T follicular helper cell (primary cell): ENCODE measurements around the gene CPD.

Experiments used
- DNase-seq: peaks from one replicate; pipeline ENCODE4 v3.0.0-alpha.2; 2020; ENCODE audit warnings: low read depth

Gene CPD

DNA sequence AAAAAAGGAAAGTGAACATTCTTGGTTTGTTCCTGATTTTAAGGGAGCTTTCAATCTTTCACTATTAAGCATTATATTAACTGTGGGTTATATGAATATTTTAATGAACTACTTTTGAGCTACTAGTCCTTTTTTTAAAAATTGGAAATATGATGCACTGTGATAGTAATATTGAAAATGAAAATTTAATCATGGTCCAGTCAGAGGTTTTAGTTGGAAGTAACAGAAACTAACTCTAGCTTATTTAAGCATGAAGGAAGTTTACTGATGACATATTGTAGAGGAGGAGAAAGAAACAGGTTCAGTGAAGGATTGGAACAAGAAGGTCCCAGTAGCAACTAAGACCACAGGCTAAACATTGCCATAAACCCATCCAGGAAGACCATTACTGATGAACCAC, 24.0 kb upstream of the CPD start:
- no peak for DNase-seq

DNA sequence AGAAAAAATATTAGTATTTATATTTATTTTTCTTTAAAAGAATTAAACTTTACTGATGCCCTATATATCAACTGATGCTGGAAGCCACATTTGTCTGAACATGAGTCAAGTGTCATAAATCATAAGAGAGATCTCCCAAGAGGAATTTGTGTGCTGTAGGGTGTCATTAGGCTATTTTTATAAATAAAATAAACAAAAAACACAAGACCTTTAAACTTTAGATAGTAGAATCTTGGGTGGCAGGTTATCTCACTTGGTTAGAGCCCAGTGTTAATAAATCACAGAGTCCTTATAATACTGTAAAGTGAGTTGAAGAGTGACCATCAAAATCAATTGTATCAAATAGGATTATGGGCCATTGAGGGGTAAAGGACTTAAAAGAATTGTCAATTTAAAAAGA, 21.3 kb upstream of the CPD start:
- no peak for DNase-seq

DNA sequence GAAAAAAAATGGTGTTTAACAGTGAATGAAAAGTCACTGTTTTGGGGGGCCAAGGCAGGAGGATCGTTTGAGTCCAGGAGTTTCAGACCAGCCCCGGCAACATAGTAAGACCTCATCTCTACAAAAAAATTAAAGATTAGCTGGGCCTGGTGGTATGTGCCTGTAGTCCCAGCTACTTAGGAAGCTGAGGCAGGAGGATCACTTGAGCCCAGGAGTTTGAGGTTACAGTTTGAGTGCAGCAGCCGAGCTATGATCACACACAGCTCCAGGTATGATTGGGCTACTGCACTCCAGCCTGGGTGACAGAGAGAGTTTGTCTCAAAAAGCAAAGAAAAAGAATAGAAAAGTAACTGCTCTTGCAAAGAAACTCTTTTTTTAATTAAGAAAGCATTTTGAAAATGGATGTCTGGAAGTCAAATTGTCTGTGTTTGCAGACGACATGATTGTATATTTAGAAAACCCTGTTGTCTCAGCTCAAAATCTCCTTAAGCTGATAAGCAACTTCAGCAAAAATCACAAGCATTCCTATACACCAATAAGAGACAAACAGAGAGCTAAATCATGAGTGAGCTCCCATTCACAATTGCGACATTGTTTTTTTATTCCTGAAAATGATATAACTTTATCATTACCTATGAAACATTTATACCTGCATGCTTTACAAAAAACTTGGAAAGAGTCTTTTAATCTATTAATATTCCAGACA, 20.5 kb upstream of the CPD start:
- DNase-seq = no peak

DNA sequence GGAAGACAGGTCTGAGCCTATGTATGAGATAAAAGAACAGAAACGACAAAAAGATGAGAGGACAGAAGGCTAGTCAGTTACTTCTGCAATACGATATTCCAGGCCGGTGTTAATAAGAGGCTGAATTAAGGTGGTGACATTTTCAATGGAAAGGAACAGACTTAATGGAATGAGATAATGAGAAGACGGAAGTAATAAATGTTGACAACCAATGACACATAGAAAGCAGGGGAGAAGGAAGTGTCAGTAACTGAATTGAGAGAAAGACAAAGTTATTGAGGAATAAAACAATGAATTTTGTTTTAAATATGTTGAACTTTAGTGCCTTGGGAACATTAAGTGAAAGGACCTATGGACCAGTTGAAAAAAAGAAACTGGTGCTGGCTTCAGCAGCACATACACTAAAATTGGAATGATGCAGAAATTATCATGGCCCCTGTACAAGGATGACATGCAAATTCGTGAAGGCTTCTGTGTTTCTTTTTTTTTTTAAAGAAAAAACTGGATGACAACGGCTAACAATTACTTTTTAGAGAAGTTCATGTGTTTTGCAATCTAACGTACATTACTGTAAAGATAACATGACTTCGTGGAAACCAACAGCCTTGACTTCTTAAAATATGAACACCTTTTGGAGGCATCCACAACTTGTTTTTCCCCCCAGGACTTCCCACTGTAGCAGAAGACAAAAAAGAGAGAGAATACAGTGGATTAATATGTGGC, 18.5 kb upstream of the CPD start:
- DNase-seq = no peak

DNA sequence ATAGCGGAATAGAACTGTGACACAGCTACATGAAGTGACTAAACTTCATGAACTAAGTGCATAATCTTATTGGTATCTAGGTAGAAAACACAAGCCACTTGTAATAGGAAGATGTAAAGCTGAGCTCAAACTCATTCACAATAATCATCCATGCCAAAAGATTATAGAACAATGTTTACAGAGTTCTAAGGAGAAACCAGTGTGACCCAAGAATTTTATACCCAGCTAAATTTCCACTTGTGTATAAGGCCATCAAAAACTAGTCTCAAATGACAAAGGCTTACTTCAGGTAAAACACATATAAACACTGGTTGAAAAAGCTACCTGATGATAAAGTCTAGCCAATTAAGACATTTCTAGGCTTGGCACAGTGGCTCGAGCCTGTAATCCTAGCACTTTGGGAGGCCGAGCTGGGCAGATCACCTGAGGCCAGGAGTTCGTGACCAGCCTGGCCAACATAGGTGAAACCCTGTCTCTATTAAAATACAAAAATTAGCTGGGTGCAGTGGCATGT, 16.9 kb upstream of the CPD start:
- DNase-seq = no peak

DNA sequence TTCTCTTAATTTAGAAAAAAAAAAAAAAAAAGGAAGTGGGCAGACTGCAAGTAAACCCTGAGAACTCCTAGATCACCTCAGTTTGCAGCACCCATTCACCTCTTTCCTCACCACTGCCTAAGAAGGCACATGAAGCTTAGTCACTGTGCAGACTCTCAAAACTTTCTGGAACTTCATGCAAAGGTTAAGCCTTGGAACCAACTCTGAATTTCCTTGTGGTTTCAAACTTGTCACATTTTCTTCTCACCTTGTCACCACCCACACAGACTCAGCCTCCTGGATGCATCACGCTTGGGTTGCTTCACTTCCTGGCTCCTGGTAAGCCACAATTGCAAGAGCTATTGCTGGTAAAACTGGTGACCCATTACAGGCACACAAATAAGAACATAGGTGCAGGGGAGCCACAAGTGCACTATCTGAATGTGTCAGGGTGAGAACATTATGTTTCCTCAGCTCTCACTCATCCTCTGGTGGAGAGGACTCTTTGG, 15.0 kb upstream of the CPD start:
- peak; percentile 45 for DNase-seq

DNA sequence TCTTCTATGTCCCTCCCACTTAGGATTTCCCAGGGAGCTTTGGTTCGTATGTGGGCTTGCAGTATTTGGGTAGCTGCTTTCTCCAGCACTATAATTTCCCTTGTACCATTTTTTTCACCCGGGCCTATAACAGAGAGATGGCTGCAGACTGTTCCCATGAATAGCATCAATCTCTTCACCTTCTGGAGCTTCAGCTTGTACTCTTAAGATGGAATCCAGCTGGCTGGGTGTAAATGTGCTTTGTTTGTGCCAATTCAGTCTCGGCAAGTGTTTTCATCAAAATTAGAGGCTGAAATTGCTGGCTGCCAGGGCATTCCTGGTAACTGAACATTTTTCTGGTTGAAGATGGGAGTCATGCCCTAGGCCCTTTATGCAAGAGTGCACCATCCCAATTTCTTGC, 12.2 kb upstream of the CPD start:
- no peak for DNase-seq

DNA sequence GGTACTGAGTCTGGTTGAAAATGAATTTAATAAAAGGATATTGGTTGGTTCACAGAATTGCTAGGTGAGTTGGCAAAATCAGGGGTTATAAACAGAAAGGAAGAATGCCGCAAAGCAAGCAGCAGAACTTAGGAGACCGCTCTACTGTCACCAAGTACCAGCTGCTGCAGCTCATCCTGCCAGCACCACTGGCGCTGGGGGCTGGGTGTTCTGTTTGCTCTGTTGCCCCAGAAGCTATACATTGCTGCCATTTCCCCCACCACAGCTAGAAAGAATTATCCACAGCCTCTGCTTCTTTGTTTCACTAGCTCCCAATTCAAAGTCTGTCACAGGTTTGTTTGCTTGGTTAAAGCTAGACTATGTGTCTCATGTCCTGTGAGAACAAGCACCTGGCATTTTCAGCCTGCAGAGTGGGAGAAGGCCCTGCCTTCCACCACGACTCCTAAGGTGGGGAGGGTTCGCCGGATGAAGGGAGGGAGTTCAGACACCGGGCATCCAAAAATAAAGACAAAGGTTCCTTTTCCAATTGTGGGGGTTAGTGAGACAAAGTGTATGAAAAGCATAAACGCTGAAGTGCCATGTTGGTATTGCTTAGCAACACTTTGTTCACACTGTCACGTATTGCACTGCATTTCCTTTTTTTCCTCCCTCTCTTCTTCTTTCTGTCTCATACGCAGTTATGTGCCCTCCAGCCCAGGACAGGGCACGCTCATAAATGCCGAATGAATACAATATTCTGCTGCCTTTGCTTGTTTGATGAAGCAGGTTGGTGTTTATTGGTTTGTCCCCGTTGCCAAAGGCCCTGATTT, 9.6 kb upstream of the CPD start:
- DNase-seq = no peak

DNA sequence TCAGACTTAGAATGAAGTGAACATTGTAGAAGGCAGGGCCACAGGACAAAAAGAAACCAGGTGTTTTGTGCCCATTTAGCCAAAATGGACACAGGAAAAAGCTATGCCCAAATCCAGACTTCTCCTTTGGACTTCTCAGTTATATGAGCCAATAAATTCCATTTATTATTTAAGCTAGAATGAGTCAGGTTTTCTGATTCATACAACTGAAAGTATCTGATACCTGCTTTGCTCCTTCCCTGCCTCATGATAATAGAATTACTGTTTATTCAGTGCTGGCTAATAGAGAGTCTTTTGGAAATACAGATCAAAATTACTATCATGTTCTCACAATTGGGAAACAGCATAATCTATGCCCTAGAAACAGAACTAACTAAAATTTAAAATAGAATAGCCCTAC, 8.7 kb upstream of the CPD start:
- DNase-seq = no peak

DNA sequence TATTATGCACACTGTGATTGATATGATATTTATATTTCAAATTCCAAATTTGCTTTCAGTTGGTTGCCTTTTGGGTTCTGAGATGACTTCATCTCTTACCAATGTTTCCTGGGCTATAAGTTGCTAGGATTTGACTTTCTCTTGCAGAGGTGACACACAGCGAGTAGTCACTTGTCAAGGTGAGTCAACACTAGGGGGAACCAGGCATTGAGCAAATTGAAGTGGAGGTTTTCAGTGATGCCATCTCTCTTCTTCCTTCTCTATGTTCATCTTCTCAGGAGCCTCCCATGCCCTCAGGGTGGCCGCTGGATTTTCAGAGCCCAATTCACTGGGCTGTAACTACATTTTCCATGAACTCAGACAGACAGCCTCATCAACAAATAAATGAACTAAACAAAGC, 6.0 kb upstream of the CPD start:
- no peak for DNase-seq

DNA sequence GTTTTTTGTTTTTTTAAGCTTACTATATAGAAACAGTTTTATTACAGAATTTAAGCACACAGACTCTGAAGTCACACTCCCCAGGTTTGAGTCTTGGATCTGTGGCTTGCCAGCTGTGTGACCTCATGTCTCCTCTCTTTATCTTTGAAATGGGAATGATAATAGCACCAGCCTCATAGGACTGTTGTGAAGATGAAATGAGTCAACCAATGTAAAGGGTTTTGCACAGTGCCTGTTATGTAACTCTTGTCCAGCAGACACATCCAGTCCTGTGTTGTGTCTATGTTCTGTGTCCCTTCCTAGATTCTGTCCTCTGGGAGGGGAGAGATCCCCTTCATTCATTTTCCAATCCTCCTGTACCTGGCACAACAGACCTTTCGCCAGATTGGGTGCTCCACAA, 3.1 kb upstream of the CPD start:
- DNase-seq = no peak

DNA sequence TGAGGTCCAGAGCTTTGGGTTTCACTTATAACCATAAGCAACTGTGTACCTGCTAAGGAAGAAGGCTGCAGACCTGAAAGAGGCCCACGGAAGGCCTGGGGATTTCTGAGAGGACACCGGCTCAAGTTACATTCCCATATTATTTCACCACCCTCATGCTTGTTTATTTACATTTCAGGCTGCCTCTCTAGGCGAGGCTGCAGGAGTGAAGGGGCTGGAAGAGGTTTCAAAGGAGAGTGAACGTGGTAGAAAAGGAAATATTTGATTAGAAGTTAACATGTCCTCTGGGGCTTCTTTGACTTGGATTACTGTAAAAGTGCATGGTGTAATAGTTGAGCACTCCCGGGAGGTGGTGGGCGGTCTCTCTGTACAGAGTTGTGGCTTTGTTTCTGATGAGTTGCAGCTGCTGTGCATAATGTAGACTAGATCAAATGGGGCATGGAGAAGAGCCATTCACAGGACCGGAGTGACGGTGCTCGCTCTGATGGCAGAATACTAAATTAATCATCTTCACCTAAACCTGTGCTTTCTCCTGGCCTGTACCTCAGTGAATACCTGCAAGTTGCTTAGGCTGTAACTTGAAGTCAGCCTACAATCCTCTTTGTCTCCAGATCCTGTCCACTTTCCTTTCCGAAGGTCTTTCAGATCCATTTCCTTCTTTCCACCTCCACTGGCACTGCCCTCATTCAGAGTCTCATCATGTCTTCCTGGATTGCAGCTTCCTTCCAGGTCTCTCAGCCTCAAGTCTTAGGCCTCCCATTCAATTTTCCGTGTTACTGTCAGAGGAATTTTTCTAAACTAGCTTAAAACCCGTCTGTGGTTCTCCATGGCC, 1.9 kb upstream of the CPD start:
- DNase-seq = no peak

DNA sequence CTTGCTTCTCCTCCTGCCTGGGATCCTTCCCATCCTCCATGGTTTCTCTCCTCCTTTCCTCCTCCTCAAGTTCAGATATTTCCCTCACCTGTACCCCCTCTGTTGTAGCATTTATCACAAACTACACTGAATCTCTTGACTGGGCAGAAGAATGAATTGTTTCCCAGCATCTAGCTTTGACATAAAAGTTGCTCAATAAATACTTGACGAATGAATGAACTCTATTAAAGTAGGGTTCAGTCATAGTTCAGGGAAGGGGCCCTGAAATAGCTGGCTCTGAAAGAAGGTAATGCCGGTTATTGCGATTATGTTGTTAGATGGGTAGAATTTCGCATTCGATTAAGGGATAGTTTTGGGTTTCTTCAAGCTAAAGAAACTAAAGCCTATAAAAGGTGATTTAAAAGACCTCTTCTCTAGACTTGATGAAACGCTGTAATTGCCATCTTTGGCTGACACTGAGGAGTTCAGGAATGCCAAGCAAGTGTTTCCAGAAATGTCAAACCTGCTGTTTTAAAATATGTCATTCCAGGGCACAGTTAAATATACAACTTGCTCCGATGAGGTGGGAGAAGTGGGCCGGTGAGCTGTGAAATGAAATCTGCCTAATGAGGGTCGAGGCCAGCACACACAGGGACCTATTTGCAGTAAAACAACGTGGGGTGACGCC, 1.0 kb upstream of the CPD start:
- no peak for DNase-seq

DNA sequence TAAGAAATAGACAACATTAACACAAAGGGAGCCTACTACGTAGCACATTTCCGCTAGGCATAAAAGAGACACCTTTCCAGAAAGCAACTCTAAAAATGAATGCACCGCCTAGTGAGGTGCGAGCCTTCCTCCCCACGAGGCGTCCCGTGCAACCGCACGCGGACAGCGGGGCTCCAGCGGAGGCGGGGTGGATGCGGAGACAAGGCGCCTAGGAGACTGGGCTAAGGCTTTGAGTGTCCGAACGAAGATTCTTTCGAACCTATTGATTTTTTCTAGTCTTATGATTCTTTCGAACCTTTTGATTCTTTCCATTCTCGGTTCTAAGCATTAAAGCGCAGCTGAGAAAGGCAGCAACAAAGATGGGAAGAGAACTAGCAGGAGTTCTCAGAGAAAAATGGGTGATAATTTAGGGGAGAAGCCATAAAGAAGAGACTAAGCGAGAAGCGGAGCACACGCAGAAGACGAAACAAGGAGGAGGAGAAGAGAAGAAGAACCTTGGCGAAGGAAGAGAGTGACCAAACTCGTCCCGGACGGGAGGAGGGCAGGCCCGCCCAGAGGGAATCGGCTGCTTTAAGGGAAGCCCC, 394 bp upstream of the CPD start:
- DNase-seq = peak; percentile 30

DNA sequence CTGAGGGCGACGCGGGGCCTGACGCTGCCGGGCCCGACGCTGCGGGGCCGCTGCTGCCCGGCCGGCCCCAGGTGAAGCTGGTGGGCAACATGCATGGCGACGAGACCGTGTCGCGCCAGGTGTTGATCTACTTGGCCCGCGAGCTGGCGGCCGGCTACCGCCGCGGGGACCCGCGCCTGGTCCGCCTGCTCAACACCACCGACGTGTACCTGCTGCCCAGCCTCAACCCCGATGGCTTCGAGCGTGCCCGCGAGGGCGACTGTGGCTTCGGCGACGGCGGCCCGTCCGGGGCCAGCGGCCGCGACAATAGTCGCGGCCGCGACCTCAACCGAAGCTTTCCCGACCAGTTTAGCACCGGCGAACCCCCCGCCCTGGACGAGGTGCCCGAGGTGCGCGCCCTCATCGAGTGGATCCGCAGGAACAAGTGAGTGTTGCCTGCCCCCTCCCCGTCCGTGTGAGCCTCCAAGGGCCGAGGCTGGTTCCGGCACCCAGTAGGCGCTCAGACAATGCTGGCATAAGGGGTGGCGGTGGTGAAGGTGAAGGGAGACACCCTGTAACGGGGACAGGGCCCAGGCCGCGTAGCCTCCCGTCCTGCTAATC, 676 bp downstream of the CPD start:
- no peak for DNase-seq

DNA sequence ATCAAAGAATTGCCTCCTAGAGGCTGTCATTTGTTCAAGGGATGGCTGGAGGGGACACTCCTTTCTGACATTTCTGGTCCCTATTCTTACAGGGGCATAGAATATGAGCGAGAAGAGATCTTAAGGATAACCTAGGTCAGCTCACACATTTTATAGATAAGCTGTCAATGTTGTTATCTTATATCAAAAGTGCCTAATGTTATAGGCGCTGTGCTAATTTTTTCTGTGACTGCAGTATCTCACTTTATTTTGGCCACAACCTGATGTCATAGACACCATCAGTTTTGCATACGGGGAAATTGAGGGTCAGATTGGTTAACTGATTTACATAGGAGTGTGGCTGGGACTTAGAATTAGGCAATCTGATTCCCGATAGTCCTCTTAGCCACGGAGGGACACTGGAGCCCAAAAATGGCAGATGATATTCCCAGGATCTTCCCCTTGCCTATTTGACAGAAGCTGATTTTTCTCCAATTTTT, 1.2 kb downstream of the CPD start:
- DNase-seq = no peak

DNA sequence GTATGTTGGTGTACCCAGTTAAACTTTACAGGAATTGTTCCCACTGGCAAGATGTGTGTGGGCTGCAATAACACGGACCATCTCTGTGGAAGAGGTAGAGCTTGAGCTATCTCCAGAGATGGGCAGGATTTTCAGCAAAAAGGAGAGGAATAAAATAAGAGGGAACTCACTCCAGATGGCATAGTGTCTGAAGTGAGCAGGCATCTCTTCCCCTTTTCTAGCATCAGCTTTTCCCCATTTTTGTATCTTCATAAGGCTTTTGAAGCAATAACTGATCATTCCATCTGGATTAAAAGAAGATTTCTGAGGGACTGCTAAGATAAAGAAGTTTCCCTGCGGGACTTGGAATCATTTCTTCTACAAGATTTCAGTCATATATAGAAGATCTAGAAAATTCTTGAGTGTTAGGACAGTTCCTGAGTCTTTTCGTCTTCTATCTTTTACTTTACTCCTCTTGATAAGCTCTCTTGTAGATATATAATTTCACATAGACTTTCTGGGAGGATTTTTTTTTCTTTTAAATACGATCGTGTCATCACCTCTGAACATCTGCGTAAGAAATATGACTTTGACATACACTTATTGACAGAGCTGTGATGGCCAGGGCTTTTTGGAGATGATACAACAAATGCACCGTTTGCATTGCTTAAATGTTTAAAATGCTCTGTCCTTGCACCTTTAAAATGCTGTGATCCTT, 2.1 kb downstream of the CPD start:
- no peak for DNase-seq

DNA sequence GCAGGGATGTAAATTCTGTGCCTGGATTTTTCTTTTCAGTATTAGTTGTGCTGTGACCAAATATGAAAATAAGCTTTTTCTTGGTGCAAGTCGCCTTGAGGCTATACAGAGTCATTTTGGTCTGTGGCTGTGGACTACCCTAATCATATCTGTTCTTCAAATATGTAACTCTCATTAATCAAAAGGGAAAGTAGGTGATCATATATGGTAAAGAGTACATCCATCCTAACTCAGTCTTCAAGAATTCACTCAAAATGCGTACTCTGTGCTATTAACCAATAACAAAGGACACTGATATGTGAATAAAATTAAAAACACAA, 2.6 kb downstream of the CPD start:
- DNase-seq = no peak

DNA sequence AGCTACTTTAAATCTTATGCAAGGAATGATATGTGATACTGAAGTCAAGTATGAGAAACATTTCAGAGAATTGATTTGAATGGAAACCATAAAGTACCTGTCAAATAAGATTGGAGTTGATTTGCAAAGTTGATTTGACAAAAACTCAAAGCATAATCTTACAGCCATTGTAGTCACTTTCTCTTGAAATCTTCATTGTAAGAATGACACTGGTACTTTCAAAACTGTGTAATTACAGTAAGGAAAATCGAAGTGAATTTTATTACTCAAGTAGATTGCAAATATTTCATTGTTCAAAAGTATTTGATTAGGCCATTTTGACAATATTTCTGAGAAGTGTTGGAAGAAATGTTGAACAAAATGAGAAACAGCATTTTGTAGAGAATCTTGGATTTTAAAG, 3.6 kb downstream of the CPD start:
- DNase-seq = no peak
